Testis (tissue), 3 donors: ENCODE measurements around the gene CFAP61. TPM values are rescaled to one million over a fixed set of nuclear protein-coding genes. Genes with fewer than 3 reads are reported as not detected.

Experiments
- DNase-seq: peaks from one replicate; pipeline ENCODE4 v3.0.0-alpha.2; 2019
- H3K27ac ChIP-seq, 2 donors: fragments of 200-600 bp; sonication (generic); one replicate each; pipeline ENCODE4 v1.5.1; 2019
- H3K27me3 ChIP-seq: fragments of 200-600 bp; sonication (generic); one replicate; pipeline ENCODE4 v1.5.1; 2019
- H3K36me3 ChIP-seq: fragments of 200-600 bp; sonication (generic); one replicate; pipeline ENCODE4 v1.5.1; 2017; ENCODE audit warnings: low read depth; ENCODE audit errors: missing control alignments
- H3K4me1 ChIP-seq: fragments of 200-600 bp; sonication (generic); one replicate; pipeline ENCODE4 v1.5.1; 2019
- H3K4me3 ChIP-seq, 2 donors: fragments of 200-600 bp; sonication (generic); one replicate each; pipeline ENCODE4 v1.5.1; 2017 to 2019
- H3K9me3 ChIP-seq: fragments of 200-600 bp; sonication (generic); one replicate; pipeline ENCODE4 v1.5.1; 2017
- CTCF ChIP-seq, 3 experiments: fragments of 450-650 bp in 2 of 3; fragments of 200-600 bp in 1 of 3; sonication (generic) in 1 of 3; IDR thresholded peaks; one replicate each; pipeline ENCODE4 v1.5.1; 2016 to 2019; ENCODE audit warnings: antibody characterized with exemption in 3 of 3, mild to moderate bottlenecking in 2 of 3, moderate library complexity in 1 of 3
- POLR2A ChIP-seq: fragments of 450-650 bp; IDR thresholded peaks from one replicate; pipeline ENCODE4 v1.6.1; 2017; ENCODE audit warnings: antibody characterized with exemption, mild to moderate bottlenecking, moderate library complexity
- WGBS, 2 donors: methylation state at CpG; one replicate each; pipeline ENCODE4 v1.1.5; 2018; 5-methylcytosine and 5-hydroxymethylcytosine counted together
- intact Hi-C: fragments of 100-400 bp; cut with DNase I; formaldehyde crosslinking; loops from one replicate; pipeline ENCODE4 v1.15.1; 2023; ENCODE audit warnings: low total_unique reads
- polyA plus RNA-seq: library from polyadenylated mRNA; stranded (reverse); fragments of 350-450 nt; fragmentation: Illumina TruSeq; extraction: RNeasy Lipid Tissue Mini Kit (QIAGEN cat#74804); gene quantifications from one replicate; pipeline ENCODE4 v1.2.3, GENCODE V29; 2014; ENCODE audit warnings: low read depth, low replicate concordance; ENCODE audit not compliant: insufficient read depth
- total RNA-seq, 2 donors: library from RNA; depleted of rRNA; stranded (reverse); fragments of >200 nt; gene quantifications; one replicate each; pipeline ENCODE4 v1.2.3, GENCODE V29; 2016

The CFAP61 gene
- total and polyA plus RNA-seq, 3 donors from 2014 or later, result 21.4 to 76.0 (median 27.3) TPM

GRCh38 chr20:20340443-20340842, 288.1 kb downstream of the CFAP61 start:
- intact Hi-C loops, result no loop called here
- 90 to 93% methylated on average over 16 of the region's 16 CpGs for WGBS, 2 donors
- H3K36me3 ChIP-seq, result no peaks in the 10 kb centered on the region
- no peaks in the 10 kb centered on the region for H3K27me3 ChIP-seq
- DNase-seq, result no peak
- no peaks in the 10 kb centered on the region for H3K9me3 ChIP-seq
- no peak overlapping the region for H3K4me3 ChIP-seq
- no peak overlapping the region for H3K27ac ChIP-seq
- TF ChIP-seq CTCF (IDR thresholded peaks at IDR 0.05) (no peak), POLR2A (no peak)
- H3K4me1 ChIP-seq, result no peaks in the 10 kb centered on the region

- intact Hi-C loops, result no loop called here
- Histone ChIP-seq H3K27me3 (no peaks in the 10 kb centered on the region), H3K27ac (no peak overlapping the region), H3K9me3 (no peaks in the 10 kb centered on the region), H3K4me1 (no peaks in the 10 kb centered on the region), H3K4me3 (no peak overlapping the region), H3K36me3 (no peaks in the 10 kb centered on the region)
- no peak for DNase-seq
- WGBS, 2 donors, result 73 to 75% methylated on average over 4 of the region's 4 CpGs
- TF ChIP-seq CTCF (IDR thresholded peaks at IDR 0.05), result no peak
- TF ChIP-seq POLR2A, result no peak
Measured at GRCh38 chr20:20341371-20341770, 289.0 kb downstream of the CFAP61 start.

GRCh38 chr20:20342066-20342465, 289.7 kb downstream of the CFAP61 start:
- TF ChIP-seq POLR2A, result no peak
- no peak for TF ChIP-seq CTCF (IDR thresholded peaks at IDR 0.05)
- no peaks in the 10 kb centered on the region for H3K27me3 ChIP-seq
- intact Hi-C loops, result no loop called here
- H3K9me3 ChIP-seq, result no peaks in the 10 kb centered on the region
- no peaks in the 10 kb centered on the region for H3K36me3 ChIP-seq
- no peak for DNase-seq
- 67 to 73% methylated on average over 5 of the region's 5 CpGs for WGBS, 2 donors
- H3K4me3 ChIP-seq, result no peak overlapping the region
- no peak overlapping the region for H3K27ac ChIP-seq
- H3K4me1 ChIP-seq, result no peaks in the 10 kb centered on the region

- no peak overlapping the region for H3K27ac ChIP-seq
- no peaks in the 10 kb centered on the region for H3K36me3 ChIP-seq
- TF ChIP-seq POLR2A, result no peak
- no peak for TF ChIP-seq CTCF (IDR thresholded peaks at IDR 0.05)
- no peak overlapping the region for H3K4me3 ChIP-seq
- 75 to 82% methylated on average over 6 to 7 of the region's 7 CpGs for WGBS, 2 donors
- H3K27me3 ChIP-seq, result no peaks in the 10 kb centered on the region
- H3K9me3 ChIP-seq, result no peaks in the 10 kb centered on the region
- DNase-seq, result no peak
- intact Hi-C loops, result no loop called here
- H3K4me1 ChIP-seq, result no peaks in the 10 kb centered on the region
Measured at GRCh38 chr20:20343932-20344331, 291.6 kb downstream of the CFAP61 start.

GRCh38 chr20:20344476-20344875, 292.1 kb downstream of the CFAP61 start:
- no peak overlapping the region for H3K4me3 ChIP-seq
- H3K36me3 ChIP-seq, result no peaks in the 10 kb centered on the region
- H3K4me1 ChIP-seq, result no peaks in the 10 kb centered on the region
- WGBS, 2 donors, result 87 to 91% methylated on average over 4 of the region's 4 CpGs
- DNase-seq, result no peak
- H3K27me3 ChIP-seq, result no peaks in the 10 kb centered on the region
- intact Hi-C loops, result no loop called here
- TF ChIP-seq CTCF (IDR thresholded peaks at IDR 0.05), result no peak
- no peak for TF ChIP-seq POLR2A
- H3K9me3 ChIP-seq, result no peaks in the 10 kb centered on the region
- H3K27ac ChIP-seq, result no peak overlapping the region
